Hematopoietic multipotent progenitor cell treated with erythropoietin and hydrocortisone succinate and interleukin-3 and kit ligand, for 17 days (in vitro differentiated cells): Measurements from ENCODE around the gene ZNF718.
"Not testable (repeated sequence)": the region's sequence is repeated elsewhere in the genome, so short reads cannot be mapped to it uniquely, and the experiment has no call there.

Experiments
- DNase-seq: peaks from one replicate; pipeline ENCODE4 v3.0.0-alpha.2; 2015; ENCODE audit warnings: low spot score

Gene ZNF718

DNA sequence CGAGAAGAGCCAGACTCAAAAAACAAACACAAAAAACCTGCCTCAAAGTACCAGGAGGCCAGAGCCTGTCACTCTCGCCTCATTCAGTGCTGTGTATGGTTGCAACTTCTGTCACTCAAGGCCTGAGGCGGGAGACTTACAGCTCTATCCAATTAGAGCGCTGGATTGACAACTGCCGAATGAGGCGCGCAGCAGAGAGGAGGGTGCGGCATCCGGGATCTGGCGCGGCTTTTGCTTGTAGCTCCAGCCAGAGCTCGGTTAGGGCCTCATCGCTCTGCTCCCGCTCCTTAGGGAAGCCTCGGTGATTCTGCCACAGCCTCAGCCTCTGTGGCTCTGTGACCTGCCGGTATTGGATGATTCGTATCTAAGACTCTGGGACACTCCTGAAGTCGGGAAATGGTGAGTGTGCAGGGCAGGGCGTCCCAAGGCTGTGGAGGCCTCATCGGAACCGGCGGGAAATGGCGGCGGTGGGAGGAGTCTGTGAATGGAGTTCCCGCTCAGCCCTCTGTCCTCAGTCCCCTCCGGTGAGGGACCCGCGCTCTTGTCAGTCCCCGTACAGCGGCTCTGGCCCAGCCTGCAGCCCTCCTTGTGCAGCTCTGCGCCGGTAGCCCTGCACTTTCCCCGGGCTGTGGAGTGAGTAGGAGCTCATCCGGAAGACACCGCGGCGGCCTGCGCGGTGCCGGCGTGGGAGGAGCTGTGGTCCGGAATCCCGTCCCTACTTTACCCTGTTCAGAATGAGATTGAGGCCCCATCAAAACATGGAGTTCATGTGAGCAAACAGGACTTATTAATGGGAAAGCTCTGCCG lies at the start of gene ZNF718:
Gene ZNF718 (plus strand): TSS at position 227 of the 807 bp plus-strand sequence. CDS start 170 bp downstream, at position 397.
- peak; percentile 45 for DNase-seq

GRCh38 chr4:85951-86350 lies 38.4 kb upstream of the ZNF718 start:
- no peak for DNase-seq

GRCh38 chr4:86559-87324 lies 37.6 kb upstream of the ZNF718 start:
- not testable (repeated sequence) for DNase-seq

DNA sequence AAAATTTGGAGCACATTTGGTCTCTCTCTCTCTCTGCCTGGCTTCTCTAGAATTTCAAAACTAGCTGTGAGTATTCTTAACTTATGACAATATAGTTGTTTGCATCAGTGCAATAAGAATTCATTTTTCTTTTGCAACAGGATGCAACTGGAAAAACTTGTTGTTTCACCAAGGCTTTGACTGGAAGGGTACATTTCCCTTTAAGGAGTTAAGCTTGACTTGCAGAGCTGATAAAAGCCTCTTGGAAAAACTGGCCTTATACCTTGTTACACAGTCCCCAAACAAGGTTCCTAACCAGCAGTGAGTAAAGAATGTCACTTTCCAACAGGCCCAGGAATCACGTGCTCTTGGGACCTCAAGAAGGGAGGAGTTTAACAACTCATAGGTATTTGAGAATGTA lies 25.9 kb upstream of the ZNF718 start:
- no peak for DNase-seq

DNA sequence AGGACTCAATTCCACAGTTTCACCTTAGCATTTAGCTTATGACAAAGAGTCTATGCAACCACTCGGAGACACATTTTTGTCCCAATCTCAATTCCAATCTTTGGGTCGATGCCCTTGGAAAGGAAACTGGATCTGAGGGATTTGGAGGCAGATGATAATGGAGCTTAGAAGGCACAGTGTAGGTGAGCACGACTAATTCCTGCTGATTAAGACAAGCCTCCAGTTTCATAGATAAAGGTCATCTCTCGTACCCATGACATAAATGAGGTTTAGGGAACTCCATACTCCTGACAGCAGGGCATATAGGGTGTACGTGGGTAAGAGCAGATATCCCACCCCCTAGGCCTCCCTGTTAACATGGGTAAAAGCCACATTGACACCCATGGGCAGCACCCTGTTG lies 24.4 kb upstream of the ZNF718 start:
- no peak for DNase-seq

- DNase-seq = no peak
Observed at GRCh38 chr4:107083-107443, 17.2 kb upstream of the ZNF718 start.

- no peak for DNase-seq
Observed at GRCh38 chr4:107444-108429, 16.6 kb upstream of the ZNF718 start.

GRCh38 chr4:112771-113170 lies 11.5 kb upstream of the ZNF718 start:
- no peak for DNase-seq

- no peak for DNase-seq
Observed at GRCh38 chr4:113732-114131, 10.6 kb upstream of the ZNF718 start.

- DNase-seq = no peak
Observed at GRCh38 chr4:114149-114548, 10.2 kb upstream of the ZNF718 start.

DNA sequence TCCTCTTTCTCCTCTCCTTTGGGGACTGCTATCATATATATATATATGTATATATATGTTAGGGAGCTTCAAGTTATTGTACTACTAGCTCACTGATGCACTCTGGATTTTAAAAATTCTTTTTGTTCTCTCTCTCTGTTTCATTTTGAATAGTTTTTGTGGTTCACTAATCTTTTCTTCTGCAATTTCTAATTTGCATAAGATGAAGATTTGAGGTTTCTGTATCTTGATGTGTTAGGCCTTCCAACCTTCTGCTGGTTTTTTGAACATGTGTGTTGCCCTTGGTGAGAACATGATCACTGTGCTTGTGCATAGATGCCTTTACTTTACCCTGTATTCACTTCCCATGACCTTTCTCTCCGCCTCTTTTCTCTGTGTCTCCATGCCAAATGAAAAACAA lies 7.8 kb upstream of the ZNF718 start:
- no peak for DNase-seq

GRCh38 chr4:120616-121015 lies 3.7 kb upstream of the ZNF718 start:
- DNase-seq = no peak

- DNase-seq = no peak
Observed at GRCh38 chr4:121408-122084, 2.8 kb upstream of the ZNF718 start.

GRCh38 chr4:123922-124274 lies 403 bp upstream of the ZNF718 start:
- DNase-seq = not testable (repeated sequence)

GRCh38 chr4:125091-125771 lies 930 bp downstream of the ZNF718 start:
- peak; percentile 4 for DNase-seq

- no peak for DNase-seq
Observed at GRCh38 chr4:125833-126232, 1.5 kb downstream of the ZNF718 start.

DNA sequence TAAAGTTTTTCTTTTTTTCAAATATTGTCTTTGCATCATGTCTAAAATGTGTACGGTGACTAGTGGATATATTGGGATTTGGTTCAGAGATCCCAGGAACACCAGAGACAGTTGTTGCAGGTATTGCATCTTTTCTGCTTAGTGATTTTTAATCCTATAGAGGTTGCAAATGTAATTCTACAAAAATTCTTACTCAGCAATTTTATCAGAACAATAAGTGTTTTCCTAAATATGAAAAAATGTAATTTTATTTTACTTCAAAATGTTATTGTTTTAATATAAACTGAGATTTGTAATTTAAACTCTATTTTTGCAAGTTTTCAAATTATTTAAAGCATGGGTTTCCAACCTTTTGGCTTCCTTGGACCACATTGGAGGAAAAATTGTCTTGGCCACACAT lies 8.2 kb downstream of the ZNF718 start:
- DNase-seq = no peak

- DNase-seq = no peak
Observed at GRCh38 chr4:138935-139334, 14.6 kb downstream of the ZNF718 start.

DNA sequence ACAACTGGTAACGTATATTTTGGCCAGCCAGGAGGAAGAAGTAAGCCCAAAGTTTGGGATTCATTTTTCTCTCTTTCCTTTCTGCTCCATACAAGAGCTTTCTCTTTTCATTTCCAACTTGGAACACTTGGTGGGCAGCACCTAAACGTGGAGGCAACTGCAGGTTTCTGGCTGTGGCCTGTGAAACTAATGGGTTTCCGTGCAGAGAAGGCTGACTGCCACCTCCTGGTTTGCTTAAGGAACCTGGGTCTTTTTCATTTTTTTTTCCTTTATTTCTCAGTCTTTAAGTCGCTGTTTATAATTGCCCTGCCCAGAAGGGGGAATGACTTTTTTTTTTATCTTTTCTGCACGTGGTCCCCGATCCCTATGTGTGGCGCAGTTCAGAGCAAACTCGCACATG lies 15.4 kb downstream of the ZNF718 start:
- no peak for DNase-seq

DNA sequence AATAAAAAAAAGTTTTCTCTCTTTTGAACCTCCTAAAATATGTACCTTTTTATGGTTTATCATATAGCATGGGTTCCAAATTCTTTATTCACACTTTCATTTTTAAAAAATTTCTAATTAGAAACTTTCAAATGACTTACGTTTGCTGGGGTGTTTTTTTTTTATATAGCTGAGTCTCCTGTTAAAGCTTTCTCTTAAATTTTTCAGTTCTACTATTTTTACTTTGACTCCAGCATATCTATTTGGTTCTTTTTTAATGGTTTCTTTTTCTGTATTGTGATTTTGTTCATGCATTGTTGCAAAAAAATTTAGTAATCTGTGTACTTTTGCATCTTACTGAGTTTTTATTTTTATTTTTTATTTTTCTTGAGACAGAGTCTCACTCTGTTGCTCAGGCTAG lies 22.3 kb downstream of the ZNF718 start:
- no peak for DNase-seq

DNA sequence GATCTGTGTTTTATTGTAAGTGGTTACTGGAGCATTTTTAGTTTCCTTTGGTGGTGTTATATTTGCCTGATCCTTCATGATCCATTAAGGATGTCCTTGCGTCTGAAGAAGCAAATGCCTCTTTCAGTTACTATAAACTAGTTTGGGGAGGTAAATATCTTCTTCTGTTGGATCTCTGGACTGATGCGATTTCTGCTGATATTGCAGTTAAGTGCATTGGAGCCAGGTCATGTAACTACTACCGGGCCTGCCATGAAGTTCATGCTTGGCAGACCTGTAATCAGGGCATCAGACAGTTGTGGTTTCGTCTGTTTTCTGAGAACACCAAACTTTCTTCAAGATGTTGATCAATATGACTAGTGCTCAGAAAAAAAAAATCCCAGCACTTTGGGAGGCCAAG lies 22.9 kb downstream of the ZNF718 start:
- DNase-seq = no peak
